Stimulated activated CD4-positive, alpha-beta T cell treated with anti-CD3 and anti-CD28 coated beads, Interleukin-2, amount 100 ng/mL, for 24 hours (primary cell): ENCODE results near the gene ZDHHC18.
"Not testable (repeated sequence)": the region's sequence is repeated elsewhere in the genome, so short reads cannot be mapped to it uniquely, and the experiment has no call there.

Source experiments
- DNase-seq, 2 donors: peaks; one replicate each; pipeline ENCODE4 v3.0.0-alpha.2; 2020

ZDHHC18 gene

GRCh38 chr1:26861286-26861701 is 34.8 kb downstream of the ZDHHC18 start:
- DNase-seq: no peak

GRCh38 chr1:26861889-26862378 is 35.4 kb downstream of the ZDHHC18 start:
- no peak for DNase-seq

GRCh38 chr1:26862781-26863684 is 36.5 kb downstream of the ZDHHC18 start, which contains the start of gene SFN:
Gene SFN (plus strand): TSS chr1:26863149. CDS start chr1:26863213, 64 bp downstream.
- DNase-seq: peak; percentile 49 to 74

GRCh38 chr1:26863685-26864077 is 37.2 kb downstream of the ZDHHC18 start:
- no peak for DNase-seq

- DNase-seq: peak; percentile 94 to 96
These were observed 38.4 kb downstream of the ZDHHC18 start for GRCh38 chr1:26864610-26865480.

GRCh38 chr1:26873097-26873496 is 46.6 kb downstream of the ZDHHC18 start:
- not testable (repeated sequence) for DNase-seq

GRCh38 chr1:26874896-26875295 is 48.4 kb downstream of the ZDHHC18 start:
- no peak for DNase-seq

GRCh38 chr1:26877326-26877725 is 50.8 kb downstream of the ZDHHC18 start:
- no peak for DNase-seq

GRCh38 chr1:26879793-26880192 is 53.3 kb downstream of the ZDHHC18 start:
- no peak for DNase-seq

- DNase-seq: not testable (repeated sequence)
These were observed 55.1 kb downstream of the ZDHHC18 start for GRCh38 chr1:26881611-26882010.

GRCh38 chr1:26882696-26883463 is 56.4 kb downstream of the ZDHHC18 start:
- no peak for DNase-seq

GRCh38 chr1:26887125-26887524 is 60.6 kb downstream of the ZDHHC18 start:
- DNase-seq: no peak

- DNase-seq: no peak
These were observed 61.7 kb downstream of the ZDHHC18 start for GRCh38 chr1:26888231-26888630.

- peak; percentile 81 for DNase-seq
These were observed 63.3 kb downstream of the ZDHHC18 start, which contains the start of gene GPN2 for GRCh38 chr1:26889551-26890466. Gene GPN2 (minus strand): TSS chr1:26890283. CDS start chr1:26890096, 187 bp downstream.

GRCh38 chr1:26890467-26890796 is 63.9 kb downstream of the ZDHHC18 start:
- DNase-seq: no peak

- no peak for DNase-seq
These were observed 67.8 kb downstream of the ZDHHC18 start for GRCh38 chr1:26894263-26894662.

GRCh38 chr1:26897351-26897750 is 70.9 kb downstream of the ZDHHC18 start:
- DNase-seq: no peak

GRCh38 chr1:26900001-26900814 is 73.7 kb downstream of the ZDHHC18 start, which contains the start of gene GPATCH3:
Gene GPATCH3 (minus strand): TSS chr1:26900467. CDS start chr1:26900442, 25 bp downstream.
- peak; percentile 89 to 91 for DNase-seq

GRCh38 chr1:26900815-26901511 is 74.5 kb downstream of the ZDHHC18 start:
- DNase-seq: no peak
